CD14-positive monocyte (primary cell): ENCODE results near the gene ANKRD50. TPM values are rescaled to one million over a fixed set of nuclear protein-coding genes. Genes with fewer than 3 reads are reported as not detected.

Source experiments
- DNase-seq, 3 donors: peaks; one replicate each; pipeline ENCODE4 v3.0.0-alpha.2; 2011 to 2022
- H2AFZ ChIP-seq: 2 replicates; pipeline ENCODE4 v1.6.0; 2012; ENCODE audit warnings: mild to moderate bottlenecking, low read depth, low read length, inconsistent platforms; ENCODE audit not compliant: insufficient read depth, poor library complexity, severe bottlenecking
- H3K27ac ChIP-seq, 2 donors: 1 replicate in 1 of 2; 2 replicates in 1 of 2; pipeline ENCODE4 v1.5.1; 2012 to 2013; ENCODE audit warnings: low read length in 2 of 2, control low read depth in 1 of 2, inconsistent platforms in 1 of 2, low read depth in 1 of 2, mild to moderate bottlenecking in 1 of 2
- H3K27me3 ChIP-seq, 2 donors: one replicate each; pipeline versions ENCODE4 v1.6.0 to v1.6.1; 2011 to 2013; ENCODE audit warnings: low read length in 2 of 2; ENCODE audit not compliant: control insufficient read depth in 2 of 2, insufficient read depth in 2 of 2
- H3K36me3 ChIP-seq, 2 donors: replicated peaks in 1 of 2; 1 replicate in 1 of 2; 2 replicates in 1 of 2; pipeline versions ENCODE4 v1.5.1 to v1.6.1; 2012 to 2013; ENCODE audit warnings: low read length in 2 of 2, control low read depth in 1 of 2, inconsistent platforms in 1 of 2, mild to moderate bottlenecking in 1 of 2; ENCODE audit not compliant: insufficient read depth in 2 of 2, control insufficient read depth in 1 of 2
- H3K4me1 ChIP-seq, 2 donors: 1 replicate in 1 of 2; 2 replicates in 1 of 2; pipeline versions ENCODE4 v1.5.1 to v1.6.1; 2012 to 2013; ENCODE audit warnings: low read length in 2 of 2, control low read depth in 1 of 2, inconsistent platforms in 1 of 2, mild to moderate bottlenecking in 1 of 2, moderate library complexity in 1 of 2; ENCODE audit not compliant: insufficient read depth in 2 of 2, control insufficient read depth in 1 of 2
- H3K4me2 ChIP-seq: replicated peaks from 2 replicates; pipeline ENCODE3; 2012; ENCODE audit warnings: low read length, moderate library complexity, mild to moderate bottlenecking; ENCODE audit not compliant: poor library complexity, severe bottlenecking; ENCODE audit errors: extremely low read depth
- H3K4me3 ChIP-seq, 3 experiments: fragments of 200-600 bp in 1 of 3; sonication (generic) in 1 of 3; replicated peaks in 1 of 3; 1 replicate in 2 of 3; 2 replicates in 1 of 3; pipeline ENCODE4 v1.5.1; 2011 to 2013; ENCODE audit warnings: low read length in 3 of 3, mild to moderate bottlenecking in 3 of 3, control low read depth in 2 of 3, low read depth in 2 of 3, inconsistent platforms in 1 of 3, moderate library complexity in 1 of 3
- H3K79me2 ChIP-seq: 2 replicates; pipeline ENCODE4 v1.6.0; 2012; ENCODE audit warnings: mild to moderate bottlenecking, control low read depth, inconsistent platforms, low read length, moderate library complexity; ENCODE audit not compliant: insufficient read depth
- H3K9ac ChIP-seq: 2 replicates; pipeline ENCODE4 v1.6.0; 2017; ENCODE audit warnings: low read length, mild to moderate bottlenecking; ENCODE audit not compliant: insufficient read depth, poor library complexity, severe bottlenecking
- H3K9me3 ChIP-seq, 2 donors: replicated peaks in 1 of 2; 1 replicate in 1 of 2; 2 replicates in 1 of 2; pipeline versions ENCODE4 v1.5.1 to v1.6.1; 2012 to 2013; ENCODE audit warnings: low read length in 2 of 2, control low read depth in 1 of 2; ENCODE audit not compliant: control insufficient read depth in 1 of 2, insufficient read depth in 1 of 2
- H4K20me1 ChIP-seq: 2 replicates; pipeline ENCODE4 v1.6.0; 2012; ENCODE audit warnings: mild to moderate bottlenecking, low read length, control low read depth, moderate library complexity; ENCODE audit not compliant: insufficient read depth
- H3K27ac Mint-ChIP-seq, 7 donors: one replicate each; pipeline ENCODE4 v1.8.0; 2020; ENCODE audit warnings: mild to moderate bottlenecking in 7 of 7, mixed read lengths in 7 of 7, moderate library complexity in 6 of 7, inconsistent platforms in 2 of 7
- H3K27me3 Mint-ChIP-seq, 3 donors: one replicate each; pipeline ENCODE4 v1.8.0; 2021 to 2022; ENCODE audit warnings: low read depth in 3 of 3, mild to moderate bottlenecking in 3 of 3, mixed read lengths in 3 of 3, moderate library complexity in 3 of 3, inconsistent platforms in 1 of 3
- H3K36me3 Mint-ChIP-seq, 2 donors: one replicate each; pipeline ENCODE4 v1.8.0; 2020; ENCODE audit warnings: mixed read lengths in 2 of 2, inconsistent platforms in 1 of 2, mild to moderate bottlenecking in 1 of 2
- H3K4me1 Mint-ChIP-seq: one replicate; pipeline ENCODE4 v1.8.0; 2020; ENCODE audit warnings: mild to moderate bottlenecking, mixed read lengths
- H3K4me3 Mint-ChIP-seq, 2 donors: one replicate each; pipeline ENCODE4 v1.8.0; 2020; ENCODE audit warnings: mild to moderate bottlenecking in 2 of 2, mixed read lengths in 2 of 2, moderate library complexity in 1 of 2
- H3K9me3 Mint-ChIP-seq, 7 donors: one replicate each; pipeline ENCODE4 v1.8.0; 2020 to 2022; ENCODE audit warnings: mixed read lengths in 7 of 7, mild to moderate bottlenecking in 6 of 7, moderate library complexity in 6 of 7, inconsistent platforms in 2 of 7
- CTCF ChIP-seq: fragments of 200-600 bp; IDR thresholded peaks from one replicate; pipeline ENCODE4 v1.8.0; 2022; ENCODE audit warnings: antibody characterized with exemption, mild to moderate bottlenecking
- WGBS: methylation state at CpG from one replicate; pipeline ENCODE4 v1.1.5; 2013; ENCODE audit warnings: missing lambda C conversion rate; ENCODE audit not compliant: insufficient coverage; 5-methylcytosine and 5-hydroxymethylcytosine counted together
- intact Hi-C, 2 donors: fragments of 100-400 bp; cut with micrococcal nuclease; formaldehyde crosslinking; loops; one replicate each; pipeline versions ENCODE4 v1.15.0 to v1.15.1; 2023
- polyA plus RNA-seq, 3 donors: library from polyadenylated mRNA; depleted of rRNA in 1 of 3; unstranded in 2 of 3; stranded (reverse) in 1 of 3; fragments of 300-500 nt in 2 of 3; fragments of >200 nt in 1 of 3; fragmentation: Illumina TruSeq in 2 of 3; gene quantifications; 1 replicate in 2 of 3; 2 replicates in 1 of 3; pipeline ENCODE4 v1.2.3, GENCODE V29; 2012 to 2021

Gene ANKRD50
- polyA plus RNA-seq, 3 donors: 2.6 to 6.4 (median 5.0) TPM

GRCh38 chr4:124705393-124705792 lies 7.1 kb downstream of the ANKRD50 start:
- Mint-ChIP-seq H3K4me1 (peaks cover 46% of the 10 kb centered on the region), H3K4me3 (no peak overlapping the region), H3K27ac (no peak overlapping the region), H3K9me3 (peaks cover 0 to 5% (median 0%) of the 10 kb centered on the region in 7 donors), H3K36me3 (peaks cover 24 to 36% of the 10 kb centered on the region in 2 donors), H3K27me3 (no peaks in the 10 kb centered on the region)
- intact Hi-C loops: no loop called here
- Histone ChIP-seq H3K36me3 (peaks cover 6 to 27% of the 10 kb centered on the region in 2 donors), H3K4me2 (no peak overlapping the region), H3K9me3 (no peaks in the 10 kb centered on the region), H3K9ac (no peak overlapping the region), H3K27ac (no peak overlapping the region), H3K27me3 (no peaks in the 10 kb centered on the region), H4K20me1 (peaks cover 83% of the 10 kb centered on the region), H2AFZ (no peak overlapping the region), H3K4me1 (peaks cover 27 to 47% of the 10 kb centered on the region in 2 donors), H3K4me3 (no peak overlapping the region), H3K79me2 (peaks cover 92% of the 10 kb centered on the region)
- no CpG with 5 or more reads among the region's 2 CpGs for WGBS
- no peak for TF ChIP-seq CTCF
- DNase-seq: no peak

GRCh38 chr4:124703154-124703553 lies 9.4 kb downstream of the ANKRD50 start:
- peaks cover 68% of the 10 kb centered on the region for H4K20me1 ChIP-seq
- 0% methylated on average over 4 of the region's 6 CpGs for WGBS
- peaks cover 79% of the 10 kb centered on the region for H3K79me2 ChIP-seq
- H3K9ac ChIP-seq: no peak overlapping the region
- intact Hi-C loops: no loop called here
- H3K4me3 Mint-ChIP-seq: peak overlapping the region in 1 of 2 donors; percentile 60
- H3K27ac ChIP-seq: peak overlapping the region in 1 of 2 donors; percentile 29
- TF ChIP-seq CTCF: no peak
- H3K4me3 ChIP-seq: peak overlapping the region in 1 of 3 experiments; percentile 29
- H3K27me3 Mint-ChIP-seq: no peaks in the 10 kb centered on the region
- no peaks in the 10 kb centered on the region for H3K27me3 ChIP-seq
- peaks cover 32% of the 10 kb centered on the region for H3K4me1 Mint-ChIP-seq
- peaks cover 0 to 5% (median 0%) of the 10 kb centered on the region in 7 donors for H3K9me3 Mint-ChIP-seq
- H3K36me3 ChIP-seq: peaks cover 6 to 32% of the 10 kb centered on the region in 2 donors
- DNase-seq: peak; percentile 45 to 59 (median 48)
- peaks cover 11 to 24% of the 10 kb centered on the region in 2 donors for H3K4me1 ChIP-seq
- H3K36me3 Mint-ChIP-seq: peaks cover 29 to 48% of the 10 kb centered on the region in 2 donors
- H3K27ac Mint-ChIP-seq: peak overlapping the region in 5 of 7 donors; percentile 36 to 91 (median 57)
- H3K9me3 ChIP-seq: no peaks in the 10 kb centered on the region
- peak overlapping the region; percentile 42 for H3K4me2 ChIP-seq
- no peak overlapping the region for H2AFZ ChIP-seq
